ENCODE data around the gene EPS8L1.
A peak's percentile ranks its signal among the peaks of the same experiment; 100 is the strongest.
"Not testable (repeated sequence)": the region's sequence is repeated elsewhere in the genome, so short reads cannot be mapped to it uniquely, and the experiment has no call there.

EPS8L1 gene

GRCh38 chr19:55050749-55051532 is 24.7 kb upstream of the EPS8L1 start:
- no peak for DNase-seq

- DNase-seq, result no peak
Observed at GRCh38 chr19:55053735-55054134, 21.9 kb upstream of the EPS8L1 start.

GRCh38 chr19:55056827-55057226 is 18.8 kb upstream of the EPS8L1 start:
- no peak for DNase-seq

DNA sequence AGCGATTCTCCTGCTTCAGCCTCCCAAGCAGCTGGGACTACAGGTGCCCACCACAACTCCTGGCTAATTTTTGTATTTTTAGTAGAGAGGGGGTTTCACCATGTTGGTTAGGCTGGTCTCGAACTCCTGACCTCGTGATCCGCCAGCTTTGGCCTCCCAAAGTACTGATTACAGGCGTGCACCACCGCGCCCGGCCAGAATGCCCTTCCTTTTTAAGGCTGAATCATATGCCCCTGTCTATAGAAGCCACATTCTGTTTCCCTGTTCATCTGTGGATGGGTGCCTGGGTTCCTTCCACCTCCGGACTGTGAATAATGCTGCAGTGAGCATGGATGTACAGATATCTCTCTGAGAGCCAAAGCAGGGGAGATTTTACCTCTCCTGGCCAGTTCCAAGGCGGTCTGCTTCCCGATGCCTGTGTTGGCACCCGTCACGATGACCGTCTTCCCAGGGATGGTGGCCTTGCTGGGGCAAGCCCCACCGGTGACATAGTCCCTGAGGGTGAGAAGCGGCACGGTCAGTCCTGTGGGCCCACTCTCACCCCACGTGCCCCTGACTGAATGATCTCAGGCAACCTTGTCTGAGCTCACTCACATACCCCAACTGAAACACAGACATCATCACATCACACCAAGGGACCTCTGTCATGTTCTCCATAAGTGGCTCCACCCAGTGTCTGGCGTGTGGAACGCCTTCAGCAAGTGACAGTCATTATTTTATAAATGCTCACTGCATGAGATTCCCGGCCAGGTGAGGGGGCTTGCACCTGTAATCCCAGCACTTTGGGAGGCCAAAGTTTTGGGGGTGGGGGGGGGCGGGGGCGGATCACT is 16.7 kb upstream of the EPS8L1 start:
- DNase-seq, result no peak

DNA sequence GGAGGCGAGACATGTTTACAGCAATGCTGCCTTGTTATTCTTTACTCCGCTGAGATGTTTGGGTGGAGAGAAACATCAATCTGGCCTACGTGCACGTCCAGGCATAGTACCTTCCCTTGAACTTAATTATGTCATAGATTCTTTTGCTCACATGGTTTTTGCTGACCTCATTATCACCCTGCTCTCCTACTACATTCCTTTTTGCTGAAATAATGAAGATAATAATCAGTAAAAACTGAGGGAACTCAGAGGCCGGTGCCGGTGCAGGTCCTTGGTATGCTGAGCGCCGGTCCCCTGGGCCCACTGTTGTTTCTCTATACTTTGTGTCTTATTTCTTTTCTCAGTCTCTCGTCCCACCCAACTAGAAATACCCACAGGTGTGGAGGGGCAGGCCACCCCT is 15.4 kb upstream of the EPS8L1 start:
- DNase-seq, result not testable (repeated sequence)

- peak; percentile 91 for DNase-seq
Observed at GRCh38 chr19:55062735-55063491, 12.8 kb upstream of the EPS8L1 start, which contains the start of gene RDH13. RDH13 (minus strand) TSS chr19:55063148; CDS start chr19:55063032, 116 bp downstream.

GRCh38 chr19:55063492-55063843 is 12.2 kb upstream of the EPS8L1 start:
- no peak for DNase-seq

DNA sequence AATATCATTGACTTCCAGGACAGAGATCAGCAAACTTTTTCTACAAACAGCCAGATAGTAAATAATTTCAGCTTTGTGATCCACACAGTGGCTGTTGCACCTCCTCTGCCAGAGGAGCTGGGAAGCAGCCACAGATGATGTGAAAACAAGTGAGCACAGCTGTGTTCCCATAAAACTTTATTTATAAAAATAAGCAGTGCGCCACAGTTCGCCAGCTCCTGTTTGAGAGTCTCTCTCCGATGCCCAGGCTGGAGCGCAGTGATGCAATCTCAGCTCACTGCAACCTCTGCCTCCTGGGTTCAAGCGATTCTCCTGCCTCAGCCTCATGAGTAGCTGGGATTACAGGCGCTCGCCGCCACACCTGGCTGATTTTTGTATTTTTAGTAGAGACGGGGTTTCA is 10.2 kb upstream of the EPS8L1 start:
- DNase-seq, result not testable (repeated sequence)

GRCh38 chr19:55066107-55066709 is 9.5 kb upstream of the EPS8L1 start:
- DNase-seq, result no peak

- no peak for DNase-seq
Observed at GRCh38 chr19:55067869-55068268, 7.8 kb upstream of the EPS8L1 start.

DNA sequence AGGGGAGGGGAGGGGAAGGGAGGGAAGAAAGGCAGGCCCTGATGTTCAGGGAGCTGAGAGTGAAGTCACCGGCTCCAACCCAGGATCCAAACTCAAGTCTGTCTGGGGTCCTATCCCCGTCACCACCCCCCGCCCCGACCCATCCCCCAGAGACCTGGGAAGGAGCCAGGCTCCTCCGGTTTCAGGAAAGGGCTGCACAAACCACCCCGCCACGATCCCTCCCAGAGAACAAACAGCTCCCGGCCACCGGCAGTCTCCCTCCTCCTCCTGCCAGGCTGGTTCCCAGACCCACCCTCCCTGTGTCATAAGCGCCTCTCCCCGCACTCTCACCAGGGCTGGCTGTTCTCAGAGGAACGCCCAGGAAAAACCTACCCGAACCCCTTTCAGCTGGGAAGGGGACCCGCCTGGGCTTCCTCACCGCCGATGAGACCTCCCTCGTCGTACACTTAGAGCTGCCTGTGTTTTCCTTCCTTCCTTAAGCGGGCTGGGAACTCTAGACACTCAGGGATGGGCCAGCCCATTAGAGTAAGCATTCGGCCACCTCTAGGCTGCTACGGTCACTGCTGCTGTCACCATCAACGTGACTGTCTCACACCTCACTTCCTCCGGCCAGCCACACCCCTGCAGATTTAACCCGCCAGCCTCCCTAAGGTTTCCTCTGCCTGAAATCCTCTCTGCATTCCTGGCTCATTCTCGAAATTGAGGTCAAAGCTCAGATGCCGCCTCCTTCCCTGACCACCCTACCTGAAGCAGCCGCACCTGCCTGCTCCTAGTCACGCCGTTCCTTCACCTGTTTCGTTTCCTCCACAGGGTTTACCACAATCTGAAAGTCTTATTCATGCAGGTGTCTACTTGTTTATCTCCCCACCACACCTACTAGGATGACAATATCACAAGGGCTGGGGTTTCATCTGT is 6.5 kb upstream of the EPS8L1 start:
- peak; percentile 52 for DNase-seq

DNA sequence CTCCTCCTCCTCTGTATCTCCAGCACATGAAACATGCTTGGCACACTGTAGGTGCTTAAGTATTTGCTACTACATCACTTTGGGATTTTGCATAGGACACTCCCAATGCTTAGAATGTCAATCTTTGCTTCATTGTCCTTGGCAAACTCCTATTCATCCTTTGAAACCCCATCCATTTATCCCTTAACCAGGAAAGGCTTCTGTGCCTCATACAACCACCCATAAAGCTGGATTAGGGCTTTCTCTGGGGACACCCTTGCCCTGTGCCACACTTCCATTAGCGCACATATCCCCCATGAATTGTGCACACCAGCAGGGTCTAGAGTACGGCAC is 5.8 kb upstream of the EPS8L1 start:
- DNase-seq, result no peak

- no peak for DNase-seq
Observed at GRCh38 chr19:55070466-55071128, 5.1 kb upstream of the EPS8L1 start.

DNA sequence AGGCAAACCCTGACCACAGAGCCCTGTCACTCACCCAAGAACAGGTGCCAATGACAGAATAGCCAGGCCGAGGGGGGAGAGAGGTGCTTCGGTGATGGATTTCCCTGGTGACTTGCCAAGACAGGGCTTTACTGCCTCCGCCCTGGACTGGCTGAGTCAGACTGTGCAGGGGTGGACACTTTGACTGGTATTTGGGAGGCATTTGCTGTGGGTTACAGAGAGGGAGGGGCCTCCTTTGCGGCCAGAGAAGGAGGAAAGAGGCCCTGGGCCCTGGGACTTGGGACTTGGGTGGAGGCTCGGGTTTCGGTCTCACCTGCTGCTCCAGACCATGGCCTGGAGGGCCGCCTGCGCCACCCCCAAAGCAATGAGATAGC is 4.6 kb upstream of the EPS8L1 start:
- DNase-seq, result no peak

- DNase-seq, result no peak
Observed at GRCh38 chr19:55071913-55072312, 3.8 kb upstream of the EPS8L1 start.

- DNase-seq, result no peak
Observed at GRCh38 chr19:55076321-55076720, 652 bp downstream of the EPS8L1 start.

- DNase-seq, result no peak
Observed at GRCh38 chr19:55077106-55077505, 1.4 kb downstream of the EPS8L1 start.

DNA sequence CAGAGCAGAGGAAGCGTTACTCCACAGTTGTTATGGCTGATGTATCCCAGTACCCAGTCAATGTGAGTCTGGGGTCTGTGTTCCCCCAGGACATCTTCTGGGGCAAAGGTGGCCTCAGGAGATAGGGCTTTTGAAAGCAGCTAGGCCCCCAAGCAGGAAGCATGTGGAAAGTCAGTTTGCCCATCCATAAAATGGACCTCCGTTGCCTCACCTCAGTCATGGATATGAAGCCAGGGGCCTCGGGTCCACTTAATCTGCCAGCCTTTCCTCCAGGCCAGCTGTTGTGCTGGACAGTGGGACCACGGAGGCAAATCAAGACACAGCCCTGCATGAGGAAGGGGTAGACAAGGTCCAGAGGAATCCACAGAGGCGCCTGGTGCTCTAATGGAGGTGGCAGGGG is 3.3 kb downstream of the EPS8L1 start:
- no peak for DNase-seq

GRCh38 chr19:55079400-55080038 is 3.9 kb downstream of the EPS8L1 start:
- no peak for DNase-seq

- DNase-seq, result peak; percentile 69
Observed at GRCh38 chr19:55080121-55080967, 4.7 kb downstream of the EPS8L1 start.

All from NCI-H526 treated with DMSO at 0.1 percent for 48 hours (cell line).